BE2C (cell line): ENCODE results near the gene PSD2. TPM values are rescaled to one million over a fixed set of nuclear protein-coding genes. Genes with fewer than 3 reads are reported as not detected.

Experiments
- DNase-seq: peaks from one replicate; pipeline ENCODE4 v3.0.0-alpha.2; 2020
- H3K27me3 ChIP-seq: fragments of 250-450 bp; sonication (Bioruptor Pico); 2 replicates; pipeline ENCODE4 v1.5.1; 2020; ENCODE audit warnings: mild to moderate bottlenecking
- H3K36me3 ChIP-seq: fragments of 250-450 bp; sonication (Bioruptor Pico); 2 replicates; pipeline ENCODE4 v1.5.1; 2020; ENCODE audit warnings: mild to moderate bottlenecking
- H3K4me1 ChIP-seq: fragments of 250-450 bp; sonication (Bioruptor Pico); 2 replicates; pipeline ENCODE4 v1.5.1; 2020
- H3K4me3 ChIP-seq: 2 replicates; pipeline ENCODE4 v1.5.1; 2011; ENCODE audit warnings: low read depth, low read length
- H3K9me3 ChIP-seq: fragments of 250-450 bp; sonication (Bioruptor Pico); 2 replicates; pipeline ENCODE4 v1.5.1; 2020
- CTCF ChIP-seq: IDR thresholded peaks from 2 replicates; pipeline ENCODE4 v1.5.1; 2012; ENCODE audit warnings: mild to moderate bottlenecking, low read depth, low read length
- polyA plus RNA-seq: library from polyadenylated mRNA; unstranded; fragments of >200 nt; gene quantifications from one replicate; pipeline ENCODE4 v1.2.1, GENCODE V29; 2012; ENCODE audit warnings: low read depth, missing spikeins; ENCODE audit not compliant: insufficient read length, insufficient read depth

PSD2 gene
- polyA plus RNA-seq, result 1.0 TPM

DNA sequence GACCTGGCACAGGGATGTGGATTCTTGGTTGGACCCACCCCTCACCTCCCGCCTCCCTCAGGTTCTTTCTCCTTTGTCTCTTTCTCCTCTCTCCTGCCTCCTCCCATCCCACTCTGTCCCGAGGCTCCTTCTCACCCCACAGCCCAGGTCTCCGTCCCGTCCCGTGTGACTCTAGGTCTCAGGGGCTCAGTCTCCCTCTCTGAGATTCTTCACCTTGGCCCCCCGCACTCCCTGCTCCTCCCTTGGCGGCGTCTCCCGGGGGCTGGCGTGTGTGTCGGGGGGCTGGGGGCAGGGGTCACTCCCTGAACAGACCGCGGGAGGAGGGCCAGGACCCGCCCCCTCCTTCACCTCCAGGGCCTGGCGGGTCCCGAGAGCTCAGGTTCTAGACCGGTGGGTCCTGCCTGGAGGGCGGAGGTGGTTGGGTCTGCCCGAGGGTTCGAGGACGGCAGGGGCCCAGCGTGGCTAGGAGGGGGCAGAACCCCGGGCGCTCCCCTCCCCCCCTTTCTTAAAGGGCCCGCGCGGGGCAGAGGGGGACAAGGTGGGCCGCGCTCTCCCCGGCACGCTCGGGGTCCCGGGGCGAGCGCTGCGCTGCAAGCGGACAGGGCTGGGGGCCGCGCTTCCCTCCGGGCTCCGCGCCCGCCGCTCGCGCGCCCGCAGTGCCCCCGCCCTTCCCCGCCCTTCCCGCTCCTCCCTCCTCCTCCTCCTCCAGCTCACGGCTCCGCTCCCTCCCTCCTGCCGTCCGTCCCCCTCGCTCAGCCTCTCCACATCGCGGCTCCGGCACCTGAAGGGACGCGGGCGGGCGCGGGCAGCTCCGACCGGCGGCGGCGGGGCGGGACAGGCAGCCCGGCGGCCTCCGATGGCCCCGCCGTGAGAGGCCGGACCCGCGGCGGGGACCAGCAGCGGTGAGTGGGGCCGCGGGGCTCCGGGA lies at the start of gene PSD2:
PSD2 (plus strand) TSS at position 735 of the 928 bp plus-strand sequence. CDS start 13,633 bp downstream, outside the sequence.
- Histone ChIP-seq H3K9me3 (no peaks in the 10 kb centered on the region), H3K4me3 (peak within 1 kb of the TSS; percentile 1), H3K36me3 (no peaks in the 10 kb centered on the region), H3K4me1 (no peaks in the 10 kb centered on the region), H3K27me3 (peaks cover 31% of the 10 kb centered on the region)
- DNase-seq, result peak; percentile 53
- TF ChIP-seq CTCF, result no peak

DNA sequence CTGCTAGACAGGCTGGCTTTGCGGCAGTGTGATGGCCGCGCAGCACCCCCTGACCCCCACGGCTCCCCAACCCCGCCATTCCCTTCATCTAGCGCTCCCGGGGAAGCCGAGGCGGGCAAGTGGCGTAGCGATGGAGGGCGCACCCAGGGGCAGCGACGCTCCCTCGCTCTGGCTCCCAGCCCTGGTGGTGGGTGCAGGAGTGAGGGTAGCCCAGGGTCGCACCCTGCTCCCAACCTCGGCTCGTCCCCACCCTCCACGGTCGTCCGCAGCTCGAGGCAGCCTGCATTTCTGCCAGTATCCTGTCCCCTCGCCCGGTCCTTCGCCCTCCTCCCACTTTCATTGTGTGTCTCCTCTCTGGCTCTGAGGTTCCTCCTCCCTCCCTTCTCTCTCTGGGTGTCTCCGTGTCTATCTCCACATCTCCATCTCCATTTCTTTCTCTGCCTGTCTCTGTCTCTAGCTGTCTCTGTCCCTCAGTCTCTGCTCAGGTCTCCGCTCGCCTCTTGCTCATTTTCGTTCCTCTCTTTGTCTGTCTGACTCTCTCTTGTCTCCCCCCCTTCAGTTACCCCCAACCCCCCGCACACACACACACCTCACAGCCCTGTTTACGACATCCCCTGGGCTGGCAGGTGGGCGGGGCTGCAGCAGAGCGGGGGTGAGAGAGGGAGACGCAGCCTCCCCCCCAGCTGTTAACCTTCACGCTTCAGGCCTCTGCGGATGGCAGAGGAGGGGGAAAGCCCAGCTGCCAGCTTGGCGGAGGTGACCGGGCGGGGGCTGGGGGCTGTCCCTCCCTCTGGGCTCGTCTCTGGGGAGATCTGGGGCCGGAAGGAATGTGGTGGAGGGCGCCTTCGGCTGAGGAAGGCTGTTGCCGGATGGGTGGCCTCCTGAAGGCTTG lies 48.7 kb upstream of the PSD2 start:
- TF ChIP-seq CTCF, result no peak
- Histone ChIP-seq H3K4me1 (peaks cover 23% of the 10 kb centered on the region), H3K27me3 (peaks cover 20% of the 10 kb centered on the region), H3K4me3 (peak overlapping the region; percentile 58), H3K36me3 (no peaks in the 10 kb centered on the region), H3K9me3 (no peaks in the 10 kb centered on the region)
- DNase-seq, result peak; percentile 38

GRCh38 chr5:139747583-139748504 lies 47.8 kb upstream of the PSD2 start:
- no peaks in the 10 kb centered on the region for H3K9me3 ChIP-seq
- DNase-seq, result no peak
- H3K27me3 ChIP-seq, result peaks cover 20% of the 10 kb centered on the region
- H3K36me3 ChIP-seq, result no peaks in the 10 kb centered on the region
- TF ChIP-seq CTCF, result no peak
- H3K4me1 ChIP-seq, result peaks cover 23% of the 10 kb centered on the region
- peak overlapping the region; percentile 58 for H3K4me3 ChIP-seq

- DNase-seq, result no peak
- Histone ChIP-seq H3K36me3 (no peaks in the 10 kb centered on the region), H3K9me3 (no peaks in the 10 kb centered on the region), H3K4me3 (no peak overlapping the region), H3K4me1 (peaks cover 23% of the 10 kb centered on the region), H3K27me3 (peaks cover 20% of the 10 kb centered on the region)
- TF ChIP-seq CTCF, result no peak
Observed at GRCh38 chr5:139748505-139748826, 47.1 kb upstream of the PSD2 start.

- H3K4me3 ChIP-seq, result no peak overlapping the region
- H3K4me1 ChIP-seq, result peaks cover 23% of the 10 kb centered on the region
- H3K9me3 ChIP-seq, result no peaks in the 10 kb centered on the region
- no peak for TF ChIP-seq CTCF
- DNase-seq, result no peak
- no peaks in the 10 kb centered on the region for H3K36me3 ChIP-seq
- H3K27me3 ChIP-seq, result peaks cover 20% of the 10 kb centered on the region
Observed at GRCh38 chr5:139749242-139749641, 46.4 kb upstream of the PSD2 start.
